OCI-LY7 (cell line): Measurements from ENCODE around the gene PRKCA.
"Not testable (repeated sequence)": the region's sequence is repeated elsewhere in the genome, so short reads cannot be mapped to it uniquely, and the experiment has no call there.

Experiments
- CTCF ChIP-seq: fragments of 200-600 bp; sonication (generic); conservative IDR thresholded peaks from 2 replicates; pipeline ENCODE4 v1.5.1; 2014; ENCODE audit warnings: mild to moderate bottlenecking, antibody characterized with exemption, low read length, moderate library complexity, mixed read lengths
- EZH2phosphoT487 ChIP-seq: fragments of 200-600 bp; sonication (generic); IDR thresholded peaks from 2 replicates; pipeline ENCODE4 v1.6.1; 2018; ENCODE audit warnings: low read depth, borderline replicate concordance, mild to moderate bottlenecking, mixed run types, antibody characterized with exemption, low read length, moderate library complexity, mixed read lengths

GRCh38 chr17:66253458-66253857 is 49.0 kb upstream of the PRKCA start:
- not testable (repeated sequence) for TF ChIP-seq CTCF, EZH2phosphoT487
